Esophagus squamous epithelium (tissue), 4 donors: Measurements from ENCODE around the gene COL4A6.

Experiments
- CTCF ChIP-seq, 6 experiments: fragments of 450-650 bp in 4 of 6; fragments of 200-600 bp in 2 of 6; sonication (generic) in 2 of 6; IDR thresholded peaks; one replicate each; pipeline ENCODE4 v1.5.1; 2016 to 2019; ENCODE audit warnings: antibody characterized with exemption in 6 of 6, mild to moderate bottlenecking in 4 of 6, moderate library complexity in 4 of 6
- POLR2A ChIP-seq, 4 donors: fragments of 450-650 bp; IDR thresholded peaks; one replicate each; pipeline ENCODE4 v1.6.1; 2017; ENCODE audit warnings: antibody characterized with exemption in 4 of 4, mild to moderate bottlenecking in 4 of 4, moderate library complexity in 3 of 4

- TF ChIP-seq CTCF (IDR thresholded peaks at IDR 0.05) (no peak), POLR2A (IDR thresholded peaks at IDR 0.05) (no peak)
These were observed 170.7 kb downstream of the COL4A6 start for GRCh38 chrX:108267557-108267956.
